Left renal pelvis (tissue), 4 donors: ENCODE measurements around the gene SYT10. TPM values are rescaled to one million over a fixed set of nuclear protein-coding genes. Genes with fewer than 3 reads are reported as not detected.
"Not testable (repeated sequence)": the region's sequence is repeated elsewhere in the genome, so short reads cannot be mapped to it uniquely, and the experiment has no call there.

Experiments
- DNase-seq, 4 donors: peaks; one replicate each; pipeline ENCODE4 v3.0.0-alpha.2; 2013; ENCODE audit warnings: low read depth in 4 of 4, low spot score in 3 of 4
- polyA plus RNA-seq, 4 donors: library from polyadenylated mRNA; unstranded; fragments of 120-200 nt; gene quantifications; one replicate each; pipeline ENCODE4 v1.2.1, GENCODE V29; 2013; ENCODE audit not compliant: insufficient read length in 4 of 4

Gene SYT10, protein sequence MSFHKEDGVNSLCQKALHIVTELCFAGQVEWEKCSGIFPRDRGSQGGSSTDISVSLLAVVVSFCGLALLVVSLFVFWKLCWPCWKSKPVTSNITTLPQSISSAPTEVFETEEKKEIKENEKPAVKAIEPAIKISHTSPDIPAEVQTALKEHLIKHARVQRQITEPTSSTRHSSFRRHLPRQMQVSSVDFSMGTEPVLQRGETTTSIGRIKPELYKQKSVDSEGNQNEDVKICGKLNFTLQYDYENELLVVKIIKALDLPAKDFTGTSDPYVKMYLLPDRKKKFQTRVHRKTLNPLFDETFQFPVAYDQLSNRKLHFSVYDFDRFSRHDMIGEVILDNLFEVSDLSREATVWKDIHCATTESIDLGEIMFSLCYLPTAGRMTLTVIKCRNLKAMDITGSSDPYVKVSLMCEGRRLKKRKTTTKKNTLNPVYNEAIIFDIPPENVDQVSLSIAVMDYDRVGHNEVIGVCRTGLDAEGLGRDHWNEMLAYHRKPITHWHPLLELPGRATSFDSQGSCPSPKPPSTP
- 10 to 100 TPM in 1 of 4 donors, 1 to 10 TPM in 1, under 1 TPM in 2; 0.40 to 14.0 (median 1.0) TPM for polyA plus RNA-seq

DNA sequence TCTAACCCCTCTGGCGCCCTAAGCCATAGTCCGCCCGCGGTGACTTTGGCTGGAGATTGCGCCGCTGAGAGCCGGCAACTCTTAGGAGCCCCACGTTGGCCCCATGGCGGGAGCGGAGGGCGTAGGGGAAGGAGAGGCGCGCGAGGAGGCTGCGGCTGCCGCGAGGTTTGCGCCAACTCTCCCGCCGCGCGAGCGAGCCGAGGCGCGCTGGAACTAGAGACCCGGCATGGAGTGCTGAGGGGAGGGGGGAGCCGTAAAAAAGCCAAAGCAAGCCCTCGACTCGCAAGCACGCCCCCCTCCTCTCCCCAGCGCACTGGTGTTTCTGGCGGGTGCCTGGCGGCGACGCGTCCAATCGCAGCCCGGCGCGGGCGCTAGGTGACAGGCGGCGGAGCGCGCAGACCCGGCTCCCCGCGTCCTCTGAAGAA lies at the start of gene SYT10:
TSS of gene SYT10 (minus strand) at position 233 of the 425 bp plus-strand sequence. CDS start 297 bp downstream, outside the sequence.
- DNase-seq: peak in 1 of 4 donors; percentile 12

DNA sequence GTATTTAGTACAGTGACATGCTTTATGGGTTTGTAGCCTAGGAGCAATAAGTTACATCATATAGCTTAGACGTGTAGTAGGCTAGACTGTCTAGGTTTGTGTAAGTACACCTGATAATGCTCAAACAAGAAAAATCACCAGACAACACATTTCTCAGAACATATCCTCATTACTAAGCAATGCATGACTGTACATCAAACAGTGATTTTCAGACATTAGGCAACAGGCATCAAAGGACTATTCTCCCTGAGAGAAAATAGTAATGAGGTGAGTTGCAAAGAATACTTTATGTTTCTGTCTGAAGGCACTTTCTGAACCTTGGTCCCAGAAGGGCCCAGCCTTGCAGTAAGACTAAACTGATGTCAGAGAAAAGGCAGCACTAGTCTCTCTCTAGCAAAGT lies 48.4 kb upstream of the SYT10 start:
- no peak for DNase-seq

DNA sequence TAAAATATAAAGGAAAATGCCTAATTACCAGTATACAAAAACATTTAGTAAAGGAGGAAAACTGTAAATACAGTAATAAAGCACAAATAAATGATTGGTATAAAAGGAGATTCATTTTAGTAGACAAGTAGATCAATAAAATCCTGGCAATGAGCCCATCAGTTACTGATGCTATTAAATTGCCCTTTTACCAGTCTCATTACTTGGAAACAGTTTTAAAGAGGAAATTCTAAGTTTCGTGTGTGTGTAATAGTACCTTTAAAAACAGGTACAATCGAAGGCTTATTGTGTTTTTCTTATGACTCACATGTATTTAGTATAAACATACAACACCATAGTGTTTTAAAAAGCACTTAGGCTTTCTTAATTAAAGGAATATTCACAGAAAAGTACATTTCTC lies 46.4 kb upstream of the SYT10 start:
- DNase-seq: no peak

DNA sequence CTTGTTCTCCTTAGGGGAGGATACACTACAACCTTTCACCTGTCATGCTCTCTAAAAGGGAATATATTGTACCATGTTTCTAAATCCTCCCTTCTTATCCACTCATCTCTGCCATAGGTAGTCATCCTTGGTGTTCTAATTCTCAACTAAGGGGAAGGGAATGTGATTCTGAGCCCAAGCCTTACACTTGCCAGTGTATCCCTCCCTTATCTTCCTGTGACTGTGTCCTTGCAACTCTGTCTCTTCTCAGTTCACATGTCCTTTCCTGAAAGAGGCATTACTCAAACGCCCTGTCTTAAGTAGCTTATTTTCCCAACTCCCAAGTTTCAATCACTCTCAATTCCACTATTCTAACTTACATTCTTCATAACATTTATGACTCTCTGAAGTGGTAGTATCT lies 44.5 kb upstream of the SYT10 start:
- DNase-seq: no peak

DNA sequence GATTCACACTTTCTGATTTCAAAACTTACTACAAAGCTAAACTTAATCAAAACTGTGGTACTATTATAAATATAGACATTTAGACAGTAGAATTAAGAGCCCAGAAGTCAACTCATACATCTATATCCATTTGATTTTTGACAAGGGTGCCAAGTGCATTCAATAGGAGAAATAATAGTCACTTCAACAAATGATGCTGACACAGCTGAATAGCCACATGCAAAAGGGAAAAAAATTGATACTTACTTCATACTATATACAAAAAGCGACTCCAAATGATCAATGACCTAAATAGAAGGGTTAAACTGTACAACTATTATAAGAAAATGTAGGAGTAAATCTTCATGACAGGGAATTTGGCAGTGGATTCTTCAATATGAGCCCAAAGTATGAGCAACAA lies 40.7 kb upstream of the SYT10 start:
- DNase-seq: no peak

DNA sequence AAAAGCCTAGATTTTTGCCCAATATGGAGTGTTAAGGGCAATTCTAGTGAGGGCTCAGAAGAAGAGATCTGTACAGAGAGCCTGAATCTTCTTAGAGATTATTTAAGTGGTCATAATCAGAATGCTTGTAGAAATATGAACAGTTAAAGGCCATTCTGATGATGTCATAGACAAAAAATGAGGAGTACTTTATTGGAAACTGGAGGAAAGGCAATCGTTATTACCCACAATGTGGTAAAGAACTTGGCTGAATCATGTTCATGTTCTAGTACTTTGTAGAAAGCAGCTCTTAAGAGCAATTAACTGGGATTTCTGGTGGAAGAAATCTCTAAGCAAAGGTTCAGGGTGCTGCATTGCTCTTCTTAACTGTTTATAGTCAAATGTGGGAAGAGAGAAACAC lies 36.4 kb upstream of the SYT10 start:
- no peak for DNase-seq

DNA sequence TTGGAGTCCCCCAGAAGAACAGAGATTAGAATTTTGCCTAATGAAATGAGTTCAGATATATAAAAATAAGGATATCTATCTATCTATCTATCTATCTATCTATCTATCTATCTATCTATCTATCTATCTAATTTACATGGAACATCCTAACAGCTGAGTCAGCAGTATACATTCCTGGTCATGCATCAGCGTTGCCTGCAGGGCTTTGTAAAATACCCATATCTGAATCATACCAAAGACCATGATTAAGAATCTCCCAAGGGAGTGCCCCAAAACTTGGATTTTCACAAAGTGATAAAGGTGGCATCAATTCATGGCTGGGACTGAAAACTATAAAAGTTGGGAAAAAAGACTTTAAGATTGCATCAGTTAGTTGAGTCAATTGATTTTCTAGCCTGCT lies 32.7 kb upstream of the SYT10 start:
- DNase-seq: no peak

DNA sequence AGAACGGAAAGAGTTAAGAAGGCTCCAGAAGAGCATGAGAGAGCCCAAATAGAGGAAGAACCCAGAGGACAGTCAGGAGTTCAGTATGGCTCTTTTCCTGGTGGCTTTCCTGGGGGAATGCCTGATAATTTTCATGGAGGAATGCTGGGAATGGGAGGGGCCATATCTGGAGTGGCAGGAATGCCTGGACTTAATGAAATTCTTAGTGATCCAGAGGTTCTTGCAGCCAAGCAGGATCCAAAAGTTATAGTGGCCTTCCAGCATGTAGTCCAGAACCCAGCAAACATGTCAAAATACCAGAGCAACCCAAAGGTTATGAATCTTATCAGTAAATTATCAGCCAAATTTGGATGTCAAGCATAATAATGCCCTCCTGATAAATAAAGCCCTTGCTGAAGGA lies 15.5 kb upstream of the SYT10 start:
- no peak for DNase-seq

DNA sequence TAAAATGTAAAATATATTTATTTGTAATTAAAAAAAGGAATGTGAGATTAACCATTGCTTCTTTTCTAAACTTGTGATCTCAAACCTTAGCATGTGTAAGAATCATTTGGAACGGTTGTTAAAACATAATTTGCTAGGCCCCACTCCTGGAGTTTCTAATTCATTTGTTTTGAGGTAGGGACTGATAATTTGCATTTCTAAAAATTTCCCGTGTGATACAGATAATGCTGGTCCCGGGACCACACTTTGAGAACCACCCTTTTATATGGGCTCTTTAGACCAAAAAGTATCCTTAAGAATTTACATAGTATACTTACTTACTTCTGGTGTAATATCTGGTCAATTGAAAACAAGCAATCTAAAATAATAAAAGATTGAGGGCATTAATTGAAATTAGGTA lies 10.9 kb upstream of the SYT10 start:
- DNase-seq: no peak

DNA sequence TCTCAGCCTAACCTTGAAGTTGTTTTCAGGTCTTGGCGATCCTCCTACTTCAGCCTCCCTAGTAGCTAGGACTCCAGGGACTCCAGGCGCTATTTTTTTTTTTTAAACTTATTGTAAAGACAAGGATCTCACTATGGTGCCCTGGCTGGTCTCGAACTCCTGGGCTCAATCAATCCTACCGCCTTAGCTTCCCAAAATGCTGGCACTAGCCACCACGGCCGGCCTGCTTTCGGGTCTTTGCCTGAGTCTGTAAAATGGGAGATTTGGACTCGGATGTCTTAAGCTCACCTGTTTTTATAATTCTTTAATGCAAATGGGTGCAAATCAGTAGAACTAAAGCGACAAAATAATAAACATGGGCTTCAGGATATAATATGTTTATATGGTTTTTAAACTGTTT lies 858 bp upstream of the SYT10 start:
- DNase-seq: no peak

DNA sequence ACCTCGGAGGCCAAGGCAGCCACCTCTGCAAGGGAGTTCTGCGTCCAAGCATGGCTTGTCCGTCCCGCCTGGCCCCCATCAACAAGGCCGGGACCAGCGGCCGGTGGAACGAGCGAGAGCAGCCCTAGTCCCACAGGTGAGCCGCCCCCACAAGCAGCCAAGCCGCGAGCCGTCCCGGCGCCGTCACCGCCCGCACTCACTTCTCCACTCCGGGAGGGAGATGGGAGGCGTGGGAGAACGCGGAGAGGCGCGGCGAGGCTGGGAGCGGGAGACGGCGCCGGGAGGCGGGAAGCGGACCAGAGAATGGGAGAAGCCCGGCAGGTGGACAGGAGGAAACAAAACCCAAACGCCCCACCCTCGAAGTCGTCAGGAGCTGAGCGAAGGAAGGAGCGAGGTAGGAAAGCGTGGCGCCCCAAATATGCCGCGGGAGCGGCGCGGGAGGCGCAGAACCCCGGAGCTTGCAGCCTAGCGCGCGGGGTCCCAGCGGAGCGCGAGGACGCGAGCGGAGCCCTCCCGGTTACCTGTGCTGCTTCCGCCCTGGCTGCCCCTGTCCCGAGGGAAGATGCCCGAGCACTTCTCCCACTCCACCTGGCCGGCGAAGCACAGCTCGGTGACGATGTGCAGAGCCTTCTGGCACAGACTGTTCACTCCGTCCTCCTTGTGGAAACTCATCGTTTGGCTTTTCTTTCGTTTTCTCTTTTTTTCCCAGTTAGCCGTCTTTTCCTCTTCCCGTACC lies 600 bp downstream of the SYT10 start:
- peak in 2 of 4 donors; percentile 9 to 14 for DNase-seq

DNA sequence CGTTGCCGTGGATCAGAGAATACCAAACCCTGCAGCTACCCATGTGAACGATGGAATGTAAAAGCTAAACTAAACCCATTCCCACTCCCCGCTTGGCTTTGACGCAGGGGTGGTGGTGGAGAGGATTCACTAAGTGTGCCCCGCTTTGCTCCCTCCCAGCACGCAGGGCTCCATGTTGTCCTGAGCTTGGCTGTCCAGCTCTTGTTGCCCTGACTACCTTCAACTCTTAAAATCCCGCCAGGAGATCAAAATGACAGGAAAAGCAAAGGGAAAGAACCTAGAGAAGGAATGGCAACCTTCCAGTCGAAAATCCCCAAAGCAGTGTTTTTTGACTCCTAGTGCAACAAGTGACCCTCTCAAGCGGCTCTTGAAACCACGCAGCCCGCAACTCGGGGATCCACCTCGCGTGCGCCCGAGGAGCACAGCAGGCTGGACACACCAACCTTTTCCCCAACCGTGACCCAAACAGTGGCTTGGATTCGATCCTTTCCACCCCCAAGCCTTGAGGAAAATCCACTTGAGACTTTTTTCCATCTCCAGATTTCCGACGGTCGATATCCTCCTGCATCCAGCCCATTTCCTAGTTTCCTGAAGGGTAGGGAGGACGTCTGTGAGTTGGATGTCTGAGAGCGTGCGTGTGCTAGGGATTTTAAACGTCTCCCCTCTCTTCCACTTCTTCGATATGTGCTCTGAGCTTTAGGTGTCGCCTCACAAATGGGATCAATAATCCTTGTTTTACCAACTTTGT lies 1.4 kb downstream of the SYT10 start:
- DNase-seq: no peak

DNA sequence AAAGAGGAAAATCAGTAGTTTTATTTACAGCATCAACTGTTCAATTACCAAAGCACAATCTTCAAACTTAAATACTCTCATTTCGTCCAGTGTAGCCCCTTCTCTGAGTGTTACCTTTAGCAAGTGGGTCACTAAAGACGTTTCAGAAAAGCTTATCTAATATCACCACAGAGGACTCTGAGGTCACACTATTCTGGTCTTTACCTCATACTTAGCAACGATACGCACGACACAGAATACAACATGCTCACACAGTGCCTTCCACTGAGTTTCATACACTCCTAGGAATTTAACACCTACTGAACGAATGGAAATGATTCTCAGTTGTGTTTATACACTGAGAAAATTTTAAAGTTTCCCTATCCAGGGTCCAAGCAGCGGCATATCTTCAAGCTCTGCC lies 2.0 kb downstream of the SYT10 start:
- no peak for DNase-seq

DNA sequence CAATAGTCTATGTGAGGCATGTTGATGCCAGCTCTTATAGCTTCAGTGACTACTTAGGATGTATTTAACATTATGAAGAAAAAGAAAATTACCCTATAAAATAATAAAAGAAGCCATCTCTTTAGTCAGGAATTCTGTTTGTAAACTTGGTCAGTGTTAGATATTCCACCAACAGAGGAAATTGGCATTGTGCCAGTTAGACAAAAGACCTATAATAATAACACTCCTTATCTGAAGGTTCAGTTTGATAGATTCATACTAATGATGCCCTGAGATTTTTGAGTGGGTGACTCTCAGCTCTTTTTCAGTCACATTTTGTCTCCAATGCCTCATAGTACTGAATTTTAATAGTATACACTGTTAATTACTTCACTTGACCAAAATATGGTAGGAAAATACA lies 6.6 kb downstream of the SYT10 start:
- no peak for DNase-seq

DNA sequence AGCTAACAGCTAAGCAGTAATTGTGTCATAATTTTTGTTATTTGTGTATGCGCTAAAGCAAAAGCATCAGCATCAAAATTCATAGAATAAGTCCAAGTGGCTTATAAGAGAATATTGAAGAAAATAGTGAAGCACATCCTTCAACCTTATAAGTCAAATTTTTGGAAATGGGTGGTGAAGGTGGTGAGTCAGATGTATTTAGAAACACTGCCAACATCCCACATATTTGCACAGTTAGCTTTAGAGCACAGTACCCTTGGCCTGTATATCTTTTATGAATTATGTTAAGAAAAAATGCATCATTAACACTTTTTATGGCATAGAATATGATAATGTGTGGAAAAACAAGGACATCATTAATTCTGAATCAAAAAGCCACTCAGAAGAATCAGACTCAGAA lies 8.0 kb downstream of the SYT10 start:
- DNase-seq: no peak

DNA sequence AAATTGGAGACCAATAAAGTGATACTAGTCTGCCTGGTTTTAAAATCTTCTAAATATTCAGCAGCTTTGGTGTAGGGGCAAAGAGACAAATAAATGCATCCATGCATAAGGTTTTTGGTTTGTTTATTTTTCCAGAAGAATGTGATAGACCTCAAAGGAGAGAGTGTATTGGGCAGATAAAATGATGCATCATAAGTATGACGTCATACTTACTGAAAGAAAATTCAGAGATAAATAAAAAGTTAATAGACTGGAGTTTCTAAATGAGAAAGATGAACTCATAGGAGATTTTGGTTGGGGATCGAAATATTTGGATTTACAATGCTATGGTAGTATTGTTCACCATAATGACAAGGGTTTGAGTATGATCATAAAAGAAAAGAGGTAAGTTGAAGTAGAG lies 10.2 kb downstream of the SYT10 start:
- no peak for DNase-seq

DNA sequence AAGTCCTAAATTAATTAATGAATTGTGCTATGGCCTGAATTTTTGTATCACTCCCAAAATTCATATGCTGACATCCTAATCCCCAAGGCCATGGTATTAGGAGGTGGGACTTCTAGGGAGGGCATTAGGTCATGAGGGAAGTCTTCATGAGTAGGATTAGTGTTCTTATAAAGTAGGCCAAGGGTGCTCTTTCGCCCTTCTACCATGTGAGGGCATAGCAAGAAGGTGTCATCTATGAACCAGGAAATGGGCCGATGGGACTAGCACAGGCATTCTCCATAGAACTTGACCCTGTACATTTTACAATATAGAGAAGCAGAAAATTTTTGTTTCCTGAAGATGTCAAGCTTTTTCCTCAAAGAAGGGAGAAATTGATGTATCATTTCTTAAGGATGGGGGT lies 12.5 kb downstream of the SYT10 start:
- DNase-seq: no peak

DNA sequence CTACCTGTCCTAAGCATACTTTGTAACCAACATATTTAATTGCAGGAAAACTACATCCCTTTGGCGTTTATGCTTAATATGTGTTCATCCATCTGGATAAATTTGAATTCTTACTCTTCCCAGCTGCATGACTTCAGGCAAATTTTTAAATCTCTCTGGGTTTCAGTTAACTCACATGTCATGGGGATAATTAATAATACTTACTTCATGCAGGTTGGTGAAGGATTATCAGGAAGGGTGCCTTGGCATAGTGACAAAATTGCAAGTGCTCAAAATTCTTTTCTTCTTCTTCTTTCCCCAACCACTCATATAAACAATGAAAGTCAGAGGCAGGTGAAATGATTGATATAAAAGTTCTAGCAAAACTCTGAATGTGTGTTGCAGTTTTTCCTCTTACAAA lies 15.9 kb downstream of the SYT10 start:
- no peak for DNase-seq

DNA sequence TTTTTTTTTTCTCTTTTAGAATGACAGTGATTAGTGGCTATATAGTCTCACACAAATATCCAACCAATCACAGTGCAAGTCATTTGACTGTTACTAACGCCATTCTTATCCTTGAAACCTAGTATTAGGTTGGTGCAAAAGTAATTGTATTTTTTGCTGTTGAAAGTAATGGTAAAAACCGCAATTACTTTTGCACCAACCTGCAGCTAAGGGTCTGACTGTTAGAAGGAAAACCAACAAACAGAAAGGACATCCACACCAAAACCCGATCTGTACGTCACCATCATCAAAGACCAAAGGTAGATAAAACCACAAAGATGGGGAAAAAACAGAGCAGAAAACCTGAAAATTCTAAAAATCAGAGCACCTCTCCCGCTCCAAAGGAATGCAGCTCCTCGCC lies 27.2 kb downstream of the SYT10 start:
- not testable (repeated sequence) for DNase-seq

DNA sequence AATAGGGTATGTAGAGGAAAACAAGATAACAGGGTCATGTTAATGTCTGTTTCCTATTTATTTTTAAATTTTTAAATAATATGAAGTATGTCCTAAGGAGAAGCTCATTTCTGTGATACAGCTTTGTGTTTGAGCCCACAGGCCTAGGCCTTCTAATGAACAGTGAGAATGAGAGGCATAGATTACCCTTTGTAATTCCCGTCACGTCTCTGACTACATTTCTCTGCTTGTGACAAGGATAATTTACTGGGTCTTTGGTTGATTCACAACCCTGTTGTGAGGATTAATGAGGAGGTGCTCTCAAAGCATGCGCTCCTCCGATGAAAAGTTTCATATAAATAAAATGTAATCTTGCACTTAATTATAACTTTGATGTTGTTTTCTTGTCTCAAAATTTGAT lies 56.1 kb downstream of the SYT10 start:
- DNase-seq: no peak

DNA sequence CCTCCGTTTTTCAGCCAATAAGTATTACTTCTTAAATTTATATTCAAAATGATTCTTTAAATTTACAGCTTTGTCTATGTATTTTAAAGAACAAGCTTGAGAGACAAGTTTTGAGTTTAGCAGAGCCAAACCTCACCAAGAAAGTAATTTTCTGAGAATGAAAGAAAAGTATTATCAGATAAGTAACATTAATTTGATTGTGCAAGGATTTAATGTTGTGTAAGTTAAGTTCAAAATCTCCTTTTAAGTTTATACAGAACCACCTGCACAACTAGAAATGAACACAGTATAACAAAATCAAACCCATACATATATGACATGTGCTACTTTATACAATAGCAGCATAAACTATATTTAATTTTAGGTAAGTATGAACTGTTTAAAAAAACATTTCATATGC lies 63.5 kb downstream of the SYT10 start:
- no peak for DNase-seq
